GM18526 (cell line): ENCODE results near the gene DPYD.

Experiments used
- POLR2A ChIP-seq: IDR thresholded peaks from 3 replicates; pipeline ENCODE4 v1.6.1; 2011; ENCODE audit not compliant: insufficient read length; ENCODE audit errors: extremely low read depth

The DPYD gene

DNA sequence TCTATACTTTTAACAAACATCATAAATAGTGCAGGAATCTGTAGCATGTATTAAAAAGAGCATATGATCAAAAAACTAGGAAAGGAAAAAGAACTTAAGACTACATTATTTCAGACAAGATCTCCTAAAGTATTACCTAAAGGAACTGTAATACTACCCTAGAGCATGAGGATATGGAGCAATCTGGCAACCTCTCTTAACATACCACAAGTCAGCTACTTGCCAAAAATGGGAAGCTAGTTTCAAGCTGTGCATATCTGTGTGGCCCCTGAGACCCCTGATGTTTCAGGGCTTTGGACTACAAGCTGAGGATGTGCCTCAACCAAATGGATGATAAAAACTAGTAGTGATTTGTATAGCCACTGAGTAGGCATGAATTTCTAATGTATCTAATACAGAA, 673.6 kb downstream of the DPYD start:
- TF ChIP-seq POLR2A: no peak

DNA sequence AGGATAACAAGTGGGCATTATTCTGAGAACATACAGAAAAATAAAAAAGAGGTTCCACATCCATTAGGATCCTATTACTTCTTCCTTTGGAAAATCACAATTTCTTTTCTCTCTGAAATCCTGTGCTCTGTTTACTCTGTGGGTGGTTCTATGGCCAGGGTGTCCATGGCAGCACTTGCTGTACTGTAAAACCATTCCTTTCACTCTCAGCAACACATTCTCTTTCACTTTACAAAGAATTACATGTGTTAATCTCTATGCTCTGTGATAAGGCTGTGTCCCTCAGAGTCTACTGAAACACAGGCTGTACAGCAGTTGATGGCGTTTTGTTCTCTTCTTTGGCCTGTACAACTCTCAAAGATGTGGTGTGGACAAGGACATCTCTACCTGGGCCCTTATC, 675.2 kb downstream of the DPYD start:
- TF ChIP-seq POLR2A: no peak

DNA sequence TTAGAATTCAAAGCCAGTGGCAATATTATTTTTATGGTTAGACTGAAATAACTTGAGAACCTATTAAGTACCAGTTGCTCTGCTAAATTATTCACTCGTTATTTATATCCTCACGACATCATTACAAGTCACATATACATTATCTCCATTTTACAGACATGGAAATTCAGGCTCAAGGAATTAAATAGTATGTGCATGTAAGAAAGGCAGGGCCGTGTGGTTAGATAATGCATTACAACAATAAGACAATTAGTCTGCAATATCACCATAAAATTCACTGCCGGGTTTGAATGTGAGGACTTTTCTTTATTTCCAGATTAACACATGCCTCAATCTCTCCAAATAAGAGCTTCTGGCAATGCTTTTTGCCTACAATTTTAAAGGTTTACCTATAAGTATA, 675.8 kb downstream of the DPYD start:
- TF ChIP-seq POLR2A: no peak

DNA sequence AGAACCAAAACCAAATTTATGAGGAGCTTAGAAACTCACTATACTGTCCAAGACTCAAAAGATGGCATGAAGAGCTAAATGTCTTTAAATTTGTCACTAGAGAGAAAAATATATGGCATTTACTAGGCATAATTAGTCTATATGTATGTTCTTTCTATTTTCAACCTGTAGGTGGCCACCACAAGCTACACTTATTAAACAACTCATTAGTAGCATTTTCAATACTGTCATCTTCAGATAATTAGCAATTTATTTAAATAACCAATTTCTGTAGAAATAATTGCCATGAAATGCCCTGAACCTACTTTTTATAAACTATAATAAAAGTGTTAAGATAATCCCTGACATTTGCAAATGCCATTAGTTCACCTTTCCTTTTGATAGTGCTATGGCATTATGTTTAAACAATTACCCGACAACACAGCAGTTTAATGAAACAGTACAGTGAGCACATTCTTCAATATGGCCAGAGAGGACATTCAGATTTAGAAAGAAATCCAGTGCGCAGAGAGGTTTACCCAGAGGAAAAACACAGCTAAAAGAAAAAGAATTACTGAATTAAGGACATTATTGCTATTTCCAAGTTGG, 676.8 kb downstream of the DPYD start:
- TF ChIP-seq POLR2A: no peak

DNA sequence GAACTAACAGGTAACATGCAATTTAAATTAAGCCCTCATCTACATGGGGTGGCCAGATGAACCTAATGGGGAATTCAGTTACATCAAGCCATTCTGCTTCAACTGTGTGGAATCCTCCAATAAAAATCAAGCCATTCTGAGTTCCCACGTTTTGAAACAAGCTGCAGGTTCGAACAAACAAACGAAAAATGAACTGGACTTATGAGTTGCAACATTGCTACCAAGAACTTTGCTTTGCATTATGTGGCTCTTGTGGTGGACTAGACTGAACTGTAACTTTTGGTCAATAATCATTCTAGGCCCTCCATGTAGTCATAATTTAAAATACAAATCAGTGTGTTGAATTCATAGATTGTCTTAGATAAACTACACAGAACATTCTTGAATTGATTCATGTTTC, 682.0 kb downstream of the DPYD start:
- no peak for TF ChIP-seq POLR2A

DNA sequence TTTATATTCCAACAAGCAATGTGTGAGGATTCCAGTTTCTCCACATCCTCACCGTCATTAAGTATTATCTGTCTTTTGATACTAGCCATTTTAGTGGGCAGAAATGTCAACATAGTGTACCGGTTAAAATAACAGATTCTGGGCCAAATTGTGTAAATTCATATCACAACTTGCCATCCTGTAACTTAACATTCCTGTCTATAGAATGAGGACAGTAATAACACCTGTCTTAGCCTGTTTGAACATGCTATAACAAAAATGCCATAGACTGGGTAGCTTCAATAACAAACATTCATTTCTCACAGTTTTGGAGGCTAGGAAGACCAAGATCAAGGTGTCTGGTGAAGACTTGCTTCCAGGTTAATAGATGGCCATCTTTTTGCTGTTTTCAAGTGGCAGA, 708.2 kb downstream of the DPYD start:
- no peak for TF ChIP-seq POLR2A

DNA sequence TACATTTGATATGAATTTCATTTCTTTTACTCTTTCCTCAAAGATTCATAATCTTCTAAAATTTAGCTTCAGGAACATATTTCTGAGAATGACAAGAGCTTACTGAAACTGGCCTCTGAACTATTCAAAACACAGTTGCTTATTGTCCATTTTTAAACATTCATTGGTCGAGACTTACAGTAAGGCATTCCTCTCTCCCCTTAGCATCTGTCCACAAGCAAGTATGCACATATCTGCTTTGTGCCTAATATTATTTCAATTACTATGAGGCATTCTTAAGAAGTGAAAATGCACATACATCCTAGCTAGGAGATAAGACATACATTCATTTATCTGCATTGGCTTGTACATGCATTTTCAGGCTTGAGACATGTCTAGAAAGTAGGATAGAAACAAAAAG, 710.5 kb downstream of the DPYD start:
- TF ChIP-seq POLR2A: no peak

DNA sequence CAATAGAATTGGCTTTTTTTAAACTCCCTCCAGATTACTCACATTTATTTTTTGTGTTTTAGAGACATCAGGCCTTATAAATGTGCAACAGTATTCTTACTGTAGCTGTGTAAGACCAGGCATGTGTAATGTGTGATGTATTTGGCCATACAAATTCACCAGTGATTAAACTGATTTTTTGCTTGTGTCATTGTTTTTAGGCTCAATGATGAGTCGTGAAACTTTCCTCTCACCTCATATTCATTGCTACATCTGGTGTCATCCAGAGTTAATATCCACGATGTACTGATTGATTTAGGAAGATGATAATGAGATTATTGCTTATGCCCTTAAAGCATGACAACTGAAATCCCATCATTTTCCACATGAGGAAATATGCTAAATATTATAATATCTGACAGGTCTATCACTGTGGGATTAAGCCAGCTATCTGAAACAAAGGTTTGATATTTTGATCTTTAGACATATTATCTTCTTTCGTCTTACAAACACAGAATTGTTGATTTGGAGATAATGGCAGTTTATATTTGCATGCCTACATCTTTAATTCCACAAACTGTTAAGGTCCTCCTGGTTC, 711.4 kb downstream of the DPYD start:
- no peak for TF ChIP-seq POLR2A

DNA sequence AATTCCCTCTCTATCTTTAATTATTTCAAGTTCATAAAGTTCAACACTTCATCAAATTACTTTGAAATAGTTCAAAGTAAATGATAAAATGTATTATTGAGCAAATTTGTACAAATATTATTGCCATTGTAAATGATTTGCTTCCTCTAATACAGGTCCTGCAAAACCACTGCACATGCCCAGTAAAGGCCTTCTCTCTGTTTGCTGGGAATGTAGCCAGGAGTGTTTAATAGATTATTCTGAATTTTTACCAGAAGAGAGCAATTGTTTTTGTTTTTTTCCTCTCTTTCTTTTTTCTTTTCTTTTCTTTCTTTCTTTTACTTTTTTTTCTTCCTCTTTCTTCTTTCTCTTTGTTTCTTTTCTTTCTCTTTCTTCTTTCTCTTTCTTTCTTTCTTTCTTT, 713.0 kb downstream of the DPYD start:
- TF ChIP-seq POLR2A: no peak

DNA sequence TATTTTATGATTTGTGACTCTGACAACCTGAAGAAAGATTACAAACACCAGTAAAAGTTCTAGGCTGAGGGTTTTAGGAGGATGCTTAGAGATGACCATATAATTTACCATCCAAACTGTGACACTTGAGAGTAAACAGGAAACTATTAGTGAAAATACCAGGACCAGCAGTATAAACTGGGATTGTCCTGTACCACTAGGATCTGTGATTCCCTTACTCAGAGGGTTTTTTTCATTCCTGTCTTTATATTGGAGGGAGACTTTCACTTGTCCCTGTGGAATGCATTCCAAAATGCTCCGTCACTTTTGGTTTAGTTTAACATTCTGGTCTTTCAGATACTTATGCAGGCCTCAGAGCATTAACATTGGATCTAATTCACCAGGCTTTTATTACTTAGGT, 716.4 kb downstream of the DPYD start:
- no peak for TF ChIP-seq POLR2A

DNA sequence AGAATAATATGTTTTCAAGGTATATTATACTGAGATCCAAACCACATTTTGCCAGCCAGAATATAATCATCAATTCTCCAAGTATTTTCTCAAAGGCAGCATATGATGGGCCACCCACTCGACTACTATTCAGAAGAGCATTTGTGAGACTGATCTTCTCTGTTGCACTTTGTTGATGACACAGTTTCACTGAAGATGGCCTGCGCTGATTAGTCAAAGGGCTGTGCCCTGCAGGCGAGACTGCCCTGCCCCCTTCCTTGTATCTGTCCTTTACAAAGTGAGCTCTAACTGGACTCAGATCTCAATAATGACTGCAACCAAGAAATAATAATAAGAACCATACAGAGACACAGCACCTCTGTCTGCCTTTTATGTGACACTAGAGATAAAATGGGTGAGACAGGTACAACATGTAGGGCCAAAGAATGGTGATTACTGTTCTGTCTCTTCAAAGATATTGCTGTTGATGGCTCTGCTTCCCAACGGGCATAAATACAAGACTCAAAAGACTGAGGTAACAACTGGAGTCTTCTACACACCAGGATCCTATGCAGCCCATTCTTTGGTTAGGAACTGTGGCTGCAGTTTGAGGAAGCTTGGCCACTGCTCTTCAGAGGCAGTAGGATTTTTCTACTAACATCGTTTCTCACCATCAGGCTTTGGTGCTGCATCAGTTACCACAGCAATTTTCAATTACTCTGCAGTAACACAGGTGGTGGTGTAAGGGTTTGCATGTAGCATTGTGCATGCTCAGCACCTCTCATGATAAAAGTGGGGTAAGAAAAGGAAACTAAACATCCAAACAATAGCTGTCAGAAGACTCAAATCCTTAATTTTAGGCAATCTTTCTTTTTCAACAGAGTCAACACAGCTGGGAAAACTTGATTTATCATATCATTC, 718.1 kb downstream of the DPYD start:
- TF ChIP-seq POLR2A: no peak

DNA sequence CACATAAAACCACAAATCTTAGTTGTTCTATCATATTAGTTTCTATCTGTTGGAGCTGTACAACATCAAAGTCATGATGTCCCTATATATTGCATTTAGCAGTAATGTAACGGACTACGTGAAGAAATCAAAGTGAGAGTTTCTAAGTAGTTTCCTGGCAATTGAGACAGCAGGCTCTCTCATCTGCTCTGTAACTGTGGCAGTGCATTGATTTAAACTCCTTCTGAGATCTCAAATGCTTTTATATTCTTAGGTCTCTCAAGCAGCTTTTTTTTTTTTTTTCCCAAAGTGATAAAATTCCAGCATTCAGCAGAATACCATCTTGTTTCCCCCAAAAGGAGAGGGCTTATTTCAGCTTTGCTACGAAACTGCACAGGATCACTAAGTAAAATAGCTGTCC, 719.2 kb downstream of the DPYD start:
- no peak for TF ChIP-seq POLR2A

DNA sequence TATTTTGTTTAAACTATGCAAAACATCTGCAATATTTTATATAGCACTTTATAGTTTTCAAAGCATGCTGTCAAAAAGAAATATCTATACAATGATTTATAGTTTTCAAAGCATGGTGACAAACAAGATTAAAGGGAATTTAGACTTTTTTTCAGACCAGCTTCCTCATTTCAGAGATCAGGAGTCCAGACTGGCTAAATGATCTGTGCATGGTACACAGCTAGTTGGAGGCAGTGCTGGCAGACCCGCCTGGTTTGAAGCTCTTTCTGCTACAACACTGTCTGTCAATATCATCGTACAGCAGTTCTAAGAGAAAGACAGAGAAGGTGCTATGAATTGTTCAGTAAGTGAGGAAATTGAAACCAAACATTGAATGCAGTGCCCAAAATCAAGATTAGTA, 720.2 kb downstream of the DPYD start:
- no peak for TF ChIP-seq POLR2A

DNA sequence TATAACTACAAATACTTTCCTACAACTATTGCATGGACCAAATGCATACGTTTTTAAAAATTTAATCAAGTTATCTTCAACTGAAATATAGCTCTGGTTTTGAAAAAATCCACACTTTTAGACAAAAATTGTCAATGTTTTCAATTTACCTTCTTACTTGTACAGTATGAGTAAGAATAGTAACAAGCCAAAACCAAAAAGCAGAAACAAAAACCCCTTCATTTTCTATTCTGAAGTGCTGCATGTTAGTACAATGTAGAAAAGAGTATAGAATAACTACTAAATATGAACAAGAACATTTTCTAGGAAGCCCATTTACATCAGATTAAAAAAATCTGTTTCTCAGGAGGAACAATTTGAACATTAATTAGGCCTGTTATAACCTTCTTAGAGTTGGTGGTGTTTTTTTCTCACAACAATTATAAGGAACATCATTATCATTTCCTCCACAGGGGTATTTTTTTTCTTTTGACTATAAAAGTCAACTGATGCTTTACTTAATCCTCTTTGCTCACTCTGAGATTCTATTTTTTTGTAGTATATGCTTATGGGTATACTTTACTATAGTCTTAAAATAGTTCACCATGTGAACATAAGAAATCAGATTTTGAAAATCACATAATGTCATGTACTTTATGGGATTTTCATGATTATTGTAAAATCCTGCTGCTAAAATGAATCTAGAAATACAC, 723.9 kb downstream of the DPYD start:
- TF ChIP-seq POLR2A: no peak

DNA sequence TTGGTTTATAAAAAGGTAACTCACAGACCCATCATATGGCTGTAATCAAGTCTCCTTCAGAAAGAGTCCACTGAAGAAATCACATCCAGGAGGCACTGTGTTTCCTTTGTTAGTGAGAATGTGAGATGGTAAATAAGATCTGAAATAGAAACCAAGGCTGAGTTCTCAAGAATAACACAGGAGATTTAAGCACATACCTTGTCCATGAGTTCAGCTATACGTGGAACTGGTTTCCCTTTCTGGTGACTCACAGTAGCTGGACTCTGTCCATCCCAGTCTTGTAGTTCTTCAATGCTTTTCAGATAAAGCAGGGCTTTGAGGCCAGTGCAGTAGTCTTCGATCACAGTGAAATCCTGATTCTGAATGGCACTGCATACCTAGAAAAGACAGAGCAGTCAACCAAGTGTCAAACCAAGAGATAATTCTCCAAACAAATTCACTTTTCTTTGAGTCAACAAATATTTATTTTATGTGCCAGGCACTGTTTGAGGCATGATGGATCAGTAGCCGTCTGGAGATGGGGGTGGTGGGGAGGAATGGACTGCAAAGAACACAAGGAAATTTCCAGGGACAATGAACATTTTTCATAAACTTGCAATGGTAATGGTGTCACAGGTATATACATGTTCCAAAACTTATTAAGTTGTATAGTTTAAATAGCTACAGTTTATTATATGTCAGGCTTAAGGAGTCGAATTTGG, 727.8 kb downstream of the DPYD start:
- no peak for TF ChIP-seq POLR2A
